ENCODE measurements around the gene CHST6.

CHST6 gene

GRCh38 chr16:75491876-75492275, 3.4 kb downstream of the CHST6 start:
- no peak overlapping the region for H3K9ac ChIP-seq (ENCODE audit: low read depth, low read length)
- no peaks in the 10 kb centered on the region for H3K9me3 ChIP-seq (ENCODE audit: control insufficient read depth, insufficient read depth, low read length)
- peaks cover 6% of the 10 kb centered on the region; the same call in 1 of the 2 replicates for H3K4me1 ChIP-seq (ENCODE audit: insufficient read depth, low read length)
- no peaks in the 10 kb centered on the region for H3K36me3 ChIP-seq (ENCODE audit: insufficient read depth, low read length)

GRCh38 chr16:75488322-75488721, 6.9 kb downstream of the CHST6 start:
- Histone ChIP-seq H3K9ac (ENCODE audit: low read depth, low read length) (no peak overlapping the region), H3K36me3 (ENCODE audit: insufficient read depth, low read length) (no peaks in the 10 kb centered on the region; the same call in 1 of the 2 replicates), H3K9me3 (ENCODE audit: control insufficient read depth, insufficient read depth, low read length) (no peaks in the 10 kb centered on the region), H3K4me1 (ENCODE audit: insufficient read depth, low read length) (peaks cover 8% of the 10 kb centered on the region; the same call in 1 of the 2 replicates)

GRCh38 chr16:75486676-75487313, 8.4 kb downstream of the CHST6 start:
- Histone ChIP-seq H3K9ac (ENCODE audit: low read depth, low read length) (no peak overlapping the region), H3K4me1 (ENCODE audit: insufficient read depth, low read length) (0 out of 2 replicates have a peak, but pooled peaks cover 4% of the 10 kb centered on the region)

GRCh38 chr16:75486014-75486675, 9.1 kb downstream of the CHST6 start:
- H3K9me3 ChIP-seq (ENCODE audit: control insufficient read depth, insufficient read depth, low read length): no peaks in the 10 kb centered on the region
- H3K9ac ChIP-seq (ENCODE audit: low read depth, low read length): no peak overlapping the region
- H3K36me3 ChIP-seq (ENCODE audit: insufficient read depth, low read length): no peaks in the 10 kb centered on the region; the same call in 1 of the 2 replicates
- 0 out of 2 replicates have a peak, but pooled peaks cover 4% of the 10 kb centered on the region for H3K4me1 ChIP-seq (ENCODE audit: insufficient read depth, low read length)

More at GRCh38 chr16:75486676-75487313, 8.4 kb downstream of the CHST6 start:
- H3K36me3 ChIP-seq (ENCODE audit: insufficient read depth, low read length): no peaks in the 10 kb centered on the region; the same call in 1 of the 2 replicates
- no peaks in the 10 kb centered on the region for H3K9me3 ChIP-seq (ENCODE audit: control insufficient read depth, insufficient read depth, low read length)

GRCh38 chr16:75485230-75486013, 9.8 kb downstream of the CHST6 start:
- 0 out of 2 replicates have a peak, but pooled peaks cover 4% of the 10 kb centered on the region for H3K4me1 ChIP-seq (ENCODE audit: insufficient read depth, low read length)
- H3K9ac ChIP-seq (ENCODE audit: low read depth, low read length): no peak overlapping the region
- H3K9me3 ChIP-seq (ENCODE audit: control insufficient read depth, insufficient read depth, low read length): no peaks in the 10 kb centered on the region
- no peaks in the 10 kb centered on the region; the same call in 1 of the 2 replicates for H3K36me3 ChIP-seq (ENCODE audit: insufficient read depth, low read length)

- Histone ChIP-seq H3K9me3 (ENCODE audit: control insufficient read depth, insufficient read depth, low read length) (no peaks in the 10 kb centered on the region), H3K9ac (ENCODE audit: low read depth, low read length) (no peak overlapping the region), H3K4me1 (ENCODE audit: insufficient read depth, low read length) (0 out of 2 replicates have a peak, but pooled peaks cover 4% of the 10 kb centered on the region), H3K36me3 (ENCODE audit: insufficient read depth, low read length) (peaks cover 4% of the 10 kb centered on the region; the same call in 1 of the 2 replicates)
These were observed 12.0 kb downstream of the CHST6 start for GRCh38 chr16:75483222-75483621.

- Histone ChIP-seq H3K9ac (ENCODE audit: low read depth, low read length) (no peak overlapping the region), H3K36me3 (ENCODE audit: insufficient read depth, low read length) (peaks cover 4% of the 10 kb centered on the region; the same call in 1 of the 2 replicates), H3K4me1 (ENCODE audit: insufficient read depth, low read length) (0 out of 2 replicates have a peak, but pooled peaks cover 4% of the 10 kb centered on the region), H3K9me3 (ENCODE audit: control insufficient read depth, insufficient read depth, low read length) (no peaks in the 10 kb centered on the region)
These were observed 12.6 kb downstream of the CHST6 start for GRCh38 chr16:75482434-75483205.

GRCh38 chr16:75481475-75481874, 13.8 kb downstream of the CHST6 start:
- Histone ChIP-seq H3K9ac (ENCODE audit: low read depth, low read length) (no peak overlapping the region), H3K9me3 (ENCODE audit: control insufficient read depth, insufficient read depth, low read length) (no peaks in the 10 kb centered on the region), H3K36me3 (ENCODE audit: insufficient read depth, low read length) (peaks cover 4% of the 10 kb centered on the region; the same call in 1 of the 2 replicates), H3K4me1 (ENCODE audit: insufficient read depth, low read length) (peaks cover 9% of the 10 kb centered on the region; the same call in 1 of the 2 replicates)

GRCh38 chr16:75479421-75479990, 15.7 kb downstream of the CHST6 start:
- no peaks in the 10 kb centered on the region for H3K9me3 ChIP-seq (ENCODE audit: control insufficient read depth, insufficient read depth, low read length)
- peaks cover 5% of the 10 kb centered on the region; the same call in 1 of the 2 replicates for H3K4me1 ChIP-seq (ENCODE audit: insufficient read depth, low read length)
- peaks cover 4% of the 10 kb centered on the region; the same call in 1 of the 2 replicates for H3K36me3 ChIP-seq (ENCODE audit: insufficient read depth, low read length)
- H3K9ac ChIP-seq (ENCODE audit: low read depth, low read length): no peak overlapping the region

- Histone ChIP-seq H3K9ac (ENCODE audit: low read depth, low read length) (no peak overlapping the region), H3K4me1 (ENCODE audit: insufficient read depth, low read length) (peaks cover 5% of the 10 kb centered on the region; the same call in 1 of the 2 replicates), H3K9me3 (ENCODE audit: control insufficient read depth, insufficient read depth, low read length) (no peaks in the 10 kb centered on the region), H3K36me3 (ENCODE audit: insufficient read depth, low read length) (peaks cover 4% of the 10 kb centered on the region; the same call in 1 of the 2 replicates)
These were observed 16.5 kb downstream of the CHST6 start for GRCh38 chr16:75478480-75479345.

GRCh38 chr16:75477680-75478473, 17.4 kb downstream of the CHST6 start:
- H3K9ac ChIP-seq (ENCODE audit: low read depth, low read length): no peak overlapping the region
- peaks cover 5% of the 10 kb centered on the region; the same call in 1 of the 2 replicates for H3K4me1 ChIP-seq (ENCODE audit: insufficient read depth, low read length)
- peaks cover 4% of the 10 kb centered on the region; the same call in 1 of the 2 replicates for H3K36me3 ChIP-seq (ENCODE audit: insufficient read depth, low read length)
- no peaks in the 10 kb centered on the region for H3K9me3 ChIP-seq (ENCODE audit: control insufficient read depth, insufficient read depth, low read length)

- Histone ChIP-seq H3K36me3 (ENCODE audit: insufficient read depth, low read length) (peaks cover 4% of the 10 kb centered on the region; the same call in 1 of the 2 replicates), H3K9me3 (ENCODE audit: control insufficient read depth, insufficient read depth, low read length) (no peaks in the 10 kb centered on the region), H3K4me1 (ENCODE audit: insufficient read depth, low read length) (peaks cover 14% of the 10 kb centered on the region; the same call in 1 of the 2 replicates)
These were observed 18.4 kb downstream of the CHST6 start for GRCh38 chr16:75476817-75477216.

More at GRCh38 chr16:75476817-75477216, 18.4 kb downstream of the CHST6 start:
- H3K9ac ChIP-seq (ENCODE audit: low read depth, low read length): no peak overlapping the region

All from ES-I3 (cell line).